Measurements from ENCODE around the gene IQGAP1. TPM values are rescaled to one million over a fixed set of nuclear protein-coding genes. Genes with fewer than 3 reads are reported as not detected.

The IQGAP1 gene
- total and polyA plus RNA-seq, 2 of the 4 experiments (the other 2 are of a cell fraction), result 87.5 to 207 TPM

DNA sequence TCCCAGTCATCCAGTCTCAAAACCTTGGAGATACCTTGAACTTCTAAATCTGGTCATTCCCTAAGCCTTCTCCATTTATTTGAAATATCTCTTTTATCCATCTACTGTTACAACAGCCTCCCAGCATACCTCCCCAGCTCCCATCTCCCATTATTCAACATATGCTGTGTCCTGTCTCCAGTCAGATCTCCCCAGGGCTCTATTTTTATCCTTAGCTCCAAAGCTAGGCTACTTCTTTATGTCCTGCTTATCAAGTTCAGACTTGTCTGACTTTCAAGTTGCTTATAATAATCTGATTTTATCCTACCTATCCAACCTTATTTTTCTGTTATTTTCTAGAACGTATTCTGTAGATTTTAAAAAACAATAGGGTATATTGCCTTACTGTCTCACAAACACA lies 44.2 kb downstream of the IQGAP1 start:
- Histone ChIP-seq H4K8ac (ENCODE audit: low read depth in 2 of 2, low read length in 2 of 2) (no peak overlapping the region), H2AFZ (replicated peaks; ENCODE audit: low read length, poor library complexity) (no peak overlapping the region), H2BK5ac (ENCODE audit: low read depth, low read length, poor library complexity, severe bottlenecking) (peak overlapping the region; percentile 18), H3K4ac (ENCODE audit: low read depth, low read length) (no peak overlapping the region), H3K27ac (ENCODE audit: insufficient read depth, low read length) (no peak overlapping the region; the same call in 1 of the 2 replicates), H3K56ac (ENCODE audit: extremely low read depth, insufficient read depth, low read length) (no peak overlapping the region), H3K18ac (ENCODE audit: low read depth, low read length) (no peak overlapping the region), H2AK5ac (ENCODE audit: low read depth, low read length) (no peak overlapping the region), H3K4me2 (ENCODE audit: low read depth, low read length) (no peak overlapping the region), H2AK9ac (replicated peaks; ENCODE audit: low read depth, low read length, poor library complexity) (no peak overlapping the region), H2BK15ac (ENCODE audit: low read depth, low read length) (no peak overlapping the region), H4K91ac (ENCODE audit: insufficient read depth, low read depth, low read length) (no peak overlapping the region), H3K27me3 (ENCODE audit: control insufficient read depth, insufficient read depth, low read length) (no peaks in the 10 kb centered on the region), H4K5ac (ENCODE audit: low read depth, low read length) (no peak overlapping the region; the same call in 1 of the 2 replicates), H3K9ac (ENCODE audit: low read depth, low read length) (no peak overlapping the region), H2BK120ac (ENCODE audit: low read depth, low read length) (no peak overlapping the region), H3K4me1 (ENCODE audit: control insufficient read depth, insufficient read depth, low read length) (no peaks in the 10 kb centered on the region; the same call in 1 of the 2 replicates), H3K14ac (replicated peaks; ENCODE audit: low read depth, low read length) (no peak overlapping the region), H4K20me1 (ENCODE audit: insufficient read depth, low read length) (0 out of 2 replicates have a peak, but pooled peaks cover under 1% of the 10 kb centered on the region), H3K23ac (ENCODE audit: low read depth, low read length) (no peak overlapping the region), H3K9me1 (ENCODE audit: insufficient read depth, low read length) (no peaks in the 10 kb centered on the region; the same call in 1 of the 2 replicates), H3K4me3 (ENCODE audit: insufficient read depth, low read depth, low read length) (no peak overlapping the region), H3K36me3 (ENCODE audit: control insufficient read depth, insufficient read depth, low read length) (peaks cover 8% of the 10 kb centered on the region), H3K9me3 (ENCODE audit: control insufficient read depth, insufficient read depth, low read length) (no peaks in the 10 kb centered on the region), H2BK20ac (ENCODE audit: low read depth, low read length) (no peak overlapping the region), H3K79me1 (ENCODE audit: low read depth in 1 of 2, low read length in 2 of 2) (peaks cover 24 to 51% of the 10 kb centered on the region in 2 experiments; a peak in 3 of 4 replicates)
- in situ Hi-C loops (cut with MboI; ENCODE audit: low sequenced_read_pairs), result no loop called here
- DNase-seq (no peak), ATAC-seq (ENCODE audit: low read depth) (no peak)
- no TSS peak for BruUV-seq (replicated peaks)
- ChIA-PET CTCF (no interaction called here), POLR2A (ENCODE audit: unreplicated experiment) (no interaction called here)
- TF ChIP-seq, protein P1, sequence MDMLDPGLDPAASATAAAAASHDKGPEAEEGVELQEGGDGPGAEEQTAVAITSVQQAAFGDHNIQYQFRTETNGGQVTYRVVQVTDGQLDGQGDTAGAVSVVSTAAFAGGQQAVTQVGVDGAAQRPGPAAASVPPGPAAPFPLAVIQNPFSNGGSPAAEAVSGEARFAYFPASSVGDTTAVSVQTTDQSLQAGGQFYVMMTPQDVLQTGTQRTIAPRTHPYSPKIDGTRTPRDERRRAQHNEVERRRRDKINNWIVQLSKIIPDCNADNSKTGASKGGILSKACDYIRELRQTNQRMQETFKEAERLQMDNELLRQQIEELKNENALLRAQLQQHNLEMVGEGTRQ (IDR thresholded peaks at IDR 0.05; ENCODE audit: low read depth, low read length), result no peak
- TF ChIP-seq CEBPB (IDR thresholded peaks at IDR 0.05; ENCODE audit: low read depth, low read length), result no peak
- no peak for TF ChIP-seq RCOR1 (IDR thresholded peaks at IDR 0.05; ENCODE audit: insufficient replicate concordance, low read length)
- TF ChIP-seq MAZ (IDR thresholded peaks at IDR 0.05; ENCODE audit: borderline replicate concordance, low read depth, low read length), result no peak
- TF ChIP-seq MXI1 (IDR thresholded peaks at IDR 0.05; ENCODE audit: borderline replicate concordance, low read depth, low read length), result no peak
- TF ChIP-seq RFX5 (IDR thresholded peaks at IDR 0.05; ENCODE audit: low read depth, low read length), result no peak
- TF ChIP-seq FOS (IDR thresholded peaks at IDR 0.05; ENCODE audit: low read depth, low read length), result no peak
- TF ChIP-seq CHD1 (IDR thresholded peaks at IDR 0.05; ENCODE audit: low read depth, low read length), result no peak
- TF ChIP-seq, protein P2, sequence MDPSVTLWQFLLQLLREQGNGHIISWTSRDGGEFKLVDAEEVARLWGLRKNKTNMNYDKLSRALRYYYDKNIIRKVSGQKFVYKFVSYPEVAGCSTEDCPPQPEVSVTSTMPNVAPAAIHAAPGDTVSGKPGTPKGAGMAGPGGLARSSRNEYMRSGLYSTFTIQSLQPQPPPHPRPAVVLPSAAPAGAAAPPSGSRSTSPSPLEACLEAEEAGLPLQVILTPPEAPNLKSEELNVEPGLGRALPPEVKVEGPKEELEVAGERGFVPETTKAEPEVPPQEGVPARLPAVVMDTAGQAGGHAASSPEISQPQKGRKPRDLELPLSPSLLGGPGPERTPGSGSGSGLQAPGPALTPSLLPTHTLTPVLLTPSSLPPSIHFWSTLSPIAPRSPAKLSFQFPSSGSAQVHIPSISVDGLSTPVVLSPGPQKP (IDR thresholded peaks at IDR 0.05; ENCODE audit: borderline replicate concordance, low read depth, low read length), result no peak
- no peak for TF ChIP-seq NFE2L2 (IDR thresholded peaks at IDR 0.05; ENCODE audit: low read depth, low read length)
- TF ChIP-seq MAFK (IDR thresholded peaks at IDR 0.05; ENCODE audit: low read depth, low read length), result no peak
- TF ChIP-seq BHLHE40 (IDR thresholded peaks at IDR 0.05; ENCODE audit: low read depth, low read length), result no peak
- TF ChIP-seq RAD21 (IDR thresholded peaks at IDR 0.05; ENCODE audit: low read length), result no peak
- TF ChIP-seq POLR2A (IDR thresholded peaks at IDR 0.05; ENCODE audit: low read depth, low read length), result no peak
- TF ChIP-seq, protein P3, sequence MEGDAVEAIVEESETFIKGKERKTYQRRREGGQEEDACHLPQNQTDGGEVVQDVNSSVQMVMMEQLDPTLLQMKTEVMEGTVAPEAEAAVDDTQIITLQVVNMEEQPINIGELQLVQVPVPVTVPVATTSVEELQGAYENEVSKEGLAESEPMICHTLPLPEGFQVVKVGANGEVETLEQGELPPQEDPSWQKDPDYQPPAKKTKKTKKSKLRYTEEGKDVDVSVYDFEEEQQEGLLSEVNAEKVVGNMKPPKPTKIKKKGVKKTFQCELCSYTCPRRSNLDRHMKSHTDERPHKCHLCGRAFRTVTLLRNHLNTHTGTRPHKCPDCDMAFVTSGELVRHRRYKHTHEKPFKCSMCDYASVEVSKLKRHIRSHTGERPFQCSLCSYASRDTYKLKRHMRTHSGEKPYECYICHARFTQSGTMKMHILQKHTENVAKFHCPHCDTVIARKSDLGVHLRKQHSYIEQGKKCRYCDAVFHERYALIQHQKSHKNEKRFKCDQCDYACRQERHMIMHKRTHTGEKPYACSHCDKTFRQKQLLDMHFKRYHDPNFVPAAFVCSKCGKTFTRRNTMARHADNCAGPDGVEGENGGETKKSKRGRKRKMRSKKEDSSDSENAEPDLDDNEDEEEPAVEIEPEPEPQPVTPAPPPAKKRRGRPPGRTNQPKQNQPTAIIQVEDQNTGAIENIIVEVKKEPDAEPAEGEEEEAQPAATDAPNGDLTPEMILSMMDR (conservative IDR thresholded peaks at IDR 0.05; ENCODE audit: low read depth, low read length), result no peak
- TF ChIP-seq SMC3 (IDR thresholded peaks at IDR 0.05; ENCODE audit: low read depth, low read length), result no peak
- WGBS, 2 experiments (ENCODE audit: extremely low coverage in 2 of 2, insufficient read length in 1 of 2), result no CpG with 5 or more reads among the region's 1 CpG
- dilution Hi-C loops (cut with HindIII; ENCODE audit: low sequenced_read_pairs, unreplicated experiment), result no loop called here
- intact Hi-C loops (cut with micrococcal nuclease), result no loop called here
